ENCODE results near the gene LTBP2. TPM values are rescaled to one million over a fixed set of nuclear protein-coding genes. Genes with fewer than 3 reads are reported as not detected.

LTBP2 gene
- total RNA-seq, 1 donor from 2014 or later = 2.9 TPM

DNA sequence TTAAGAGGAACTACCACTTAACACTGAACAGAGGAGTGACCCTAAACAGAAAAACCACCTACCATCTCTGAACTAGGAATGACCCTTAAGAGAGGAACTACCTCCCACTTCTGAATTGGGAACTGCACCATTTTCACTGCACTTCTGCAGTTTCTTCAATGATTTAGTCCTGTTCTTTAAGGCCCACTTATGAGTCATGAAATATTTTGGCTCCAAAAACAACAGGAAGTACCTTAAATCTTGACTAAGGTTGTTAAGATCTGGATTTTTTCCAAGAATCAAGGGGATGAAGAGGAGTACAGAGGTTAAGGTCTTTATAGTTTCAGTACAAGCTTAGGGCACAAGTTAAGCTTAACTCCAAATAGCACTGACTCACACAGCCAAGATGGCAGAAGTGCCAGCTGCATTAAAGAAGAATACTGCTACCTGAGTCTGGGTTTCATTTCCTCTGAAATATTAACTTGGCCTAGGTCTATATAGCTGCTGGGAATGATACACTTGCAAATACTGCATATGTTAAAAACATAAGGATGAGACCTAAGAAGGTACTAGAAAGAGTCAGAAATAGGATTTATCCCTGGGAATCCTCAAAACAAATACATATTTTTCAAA, 123.1 kb downstream of the LTBP2 start:
- peaks cover 6% of the 10 kb centered on the region for H3K36me3 Mint-ChIP-seq
- no peak for DNase-seq (ENCODE audit: low spot score in 2 of 2, unreplicated experiment in 2 of 2)
- TF ChIP-seq, protein P1, sequence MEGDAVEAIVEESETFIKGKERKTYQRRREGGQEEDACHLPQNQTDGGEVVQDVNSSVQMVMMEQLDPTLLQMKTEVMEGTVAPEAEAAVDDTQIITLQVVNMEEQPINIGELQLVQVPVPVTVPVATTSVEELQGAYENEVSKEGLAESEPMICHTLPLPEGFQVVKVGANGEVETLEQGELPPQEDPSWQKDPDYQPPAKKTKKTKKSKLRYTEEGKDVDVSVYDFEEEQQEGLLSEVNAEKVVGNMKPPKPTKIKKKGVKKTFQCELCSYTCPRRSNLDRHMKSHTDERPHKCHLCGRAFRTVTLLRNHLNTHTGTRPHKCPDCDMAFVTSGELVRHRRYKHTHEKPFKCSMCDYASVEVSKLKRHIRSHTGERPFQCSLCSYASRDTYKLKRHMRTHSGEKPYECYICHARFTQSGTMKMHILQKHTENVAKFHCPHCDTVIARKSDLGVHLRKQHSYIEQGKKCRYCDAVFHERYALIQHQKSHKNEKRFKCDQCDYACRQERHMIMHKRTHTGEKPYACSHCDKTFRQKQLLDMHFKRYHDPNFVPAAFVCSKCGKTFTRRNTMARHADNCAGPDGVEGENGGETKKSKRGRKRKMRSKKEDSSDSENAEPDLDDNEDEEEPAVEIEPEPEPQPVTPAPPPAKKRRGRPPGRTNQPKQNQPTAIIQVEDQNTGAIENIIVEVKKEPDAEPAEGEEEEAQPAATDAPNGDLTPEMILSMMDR (IDR thresholded peaks at IDR 0.05; ENCODE audit: unreplicated experiment) = no peak
- peak overlapping the region; percentile 75 for H3K27ac Mint-ChIP-seq
- H3K9me3 Mint-ChIP-seq = no peaks in the 10 kb centered on the region
- no peak overlapping the region for H3K4me3 Mint-ChIP-seq
- peaks cover 32% of the 10 kb centered on the region for H3K4me1 Mint-ChIP-seq
- H3K27me3 Mint-ChIP-seq (ENCODE audit: low read depth) = no peaks in the 10 kb centered on the region

DNA sequence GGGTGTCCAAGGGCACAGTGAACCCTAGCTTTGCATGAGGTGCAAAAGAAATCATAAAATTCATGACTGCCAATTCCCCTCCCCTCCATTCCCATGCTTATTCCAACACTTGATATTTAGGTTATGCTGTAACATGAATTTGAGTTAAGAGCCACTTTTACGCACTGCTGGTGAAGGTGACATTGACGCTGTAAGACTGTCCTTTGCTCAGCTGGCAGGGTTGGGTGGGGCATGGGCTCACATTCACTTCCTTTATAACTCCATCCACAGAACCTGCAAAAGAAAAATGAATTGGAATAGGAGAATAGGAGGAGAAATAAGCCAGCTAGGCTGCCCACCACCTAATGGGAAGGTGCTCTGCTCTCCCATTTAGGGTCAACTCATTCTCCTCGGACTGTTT, 125.9 kb downstream of the LTBP2 start:
- no peak for DNase-seq (ENCODE audit: low spot score in 2 of 2, unreplicated experiment in 2 of 2)
- H3K36me3 Mint-ChIP-seq = peaks cover 6% of the 10 kb centered on the region
- H3K27me3 Mint-ChIP-seq (ENCODE audit: low read depth) = no peaks in the 10 kb centered on the region
- TF ChIP-seq, protein P1 (IDR thresholded peaks at IDR 0.05; ENCODE audit: unreplicated experiment) = no peak
- H3K27ac Mint-ChIP-seq = no peak overlapping the region
- no peak overlapping the region for H3K4me3 Mint-ChIP-seq
- peaks cover 32% of the 10 kb centered on the region for H3K4me1 Mint-ChIP-seq
- H3K9me3 Mint-ChIP-seq = no peaks in the 10 kb centered on the region

DNA sequence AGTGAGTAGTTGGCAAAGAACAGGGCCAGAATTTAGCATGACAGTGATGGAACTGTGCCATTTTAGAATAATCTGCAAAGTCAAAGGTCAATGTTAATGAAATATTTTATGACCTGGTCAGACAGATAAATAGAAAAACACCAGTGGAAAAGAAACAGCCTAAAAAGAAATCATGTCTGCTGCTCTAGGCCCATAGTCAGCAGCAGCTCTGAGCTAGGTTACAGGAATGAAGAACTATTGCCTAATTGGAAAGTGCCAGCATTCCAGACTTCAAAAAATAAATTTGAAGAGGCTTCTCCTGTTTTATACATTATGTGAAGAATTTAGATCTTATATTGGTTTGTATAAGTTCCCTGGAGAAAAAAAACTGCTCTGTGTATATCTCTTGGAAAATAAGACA, 128.7 kb downstream of the LTBP2 start:
- Mint-ChIP-seq H3K4me3 (no peak overlapping the region), H3K27ac (no peak overlapping the region), H3K4me1 (peaks cover 14% of the 10 kb centered on the region), H3K36me3 (peaks cover 18% of the 10 kb centered on the region), H3K9me3 (no peaks in the 10 kb centered on the region), H3K27me3 (ENCODE audit: low read depth) (no peaks in the 10 kb centered on the region)
- no peak for DNase-seq (ENCODE audit: low spot score in 2 of 2, unreplicated experiment in 2 of 2)
- TF ChIP-seq, protein P1 (IDR thresholded peaks at IDR 0.05; ENCODE audit: unreplicated experiment) = no peak

DNA sequence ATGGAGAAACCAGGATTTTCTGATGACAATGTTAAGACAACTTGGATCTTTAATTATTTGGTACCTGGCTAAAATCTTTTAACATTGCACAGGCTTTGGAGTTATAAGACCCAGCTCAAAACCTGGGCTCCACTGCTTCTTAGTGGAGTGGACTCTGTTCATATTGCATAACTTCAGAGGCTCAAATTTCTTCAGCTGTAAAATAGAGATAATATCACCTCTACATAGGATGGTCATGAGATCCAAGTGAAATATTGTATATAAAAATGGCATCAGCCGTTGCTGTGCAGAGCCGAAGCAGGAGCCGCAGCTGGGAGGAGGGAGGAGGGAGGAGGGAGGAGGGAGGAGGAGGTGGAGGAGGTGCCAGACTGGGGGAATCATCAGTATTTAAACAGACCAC, 129.5 kb downstream of the LTBP2 start:
- peaks cover 8% of the 10 kb centered on the region for H3K4me1 Mint-ChIP-seq
- H3K27me3 Mint-ChIP-seq (ENCODE audit: low read depth) = no peaks in the 10 kb centered on the region
- no peak overlapping the region for H3K27ac Mint-ChIP-seq
- H3K9me3 Mint-ChIP-seq = no peaks in the 10 kb centered on the region
- DNase-seq (ENCODE audit: low spot score in 2 of 2, unreplicated experiment in 2 of 2) = no peak
- no peak overlapping the region for H3K4me3 Mint-ChIP-seq
- TF ChIP-seq, protein P1 (IDR thresholded peaks at IDR 0.05; ENCODE audit: unreplicated experiment) = no peak
- peaks cover 18% of the 10 kb centered on the region for H3K36me3 Mint-ChIP-seq

DNA sequence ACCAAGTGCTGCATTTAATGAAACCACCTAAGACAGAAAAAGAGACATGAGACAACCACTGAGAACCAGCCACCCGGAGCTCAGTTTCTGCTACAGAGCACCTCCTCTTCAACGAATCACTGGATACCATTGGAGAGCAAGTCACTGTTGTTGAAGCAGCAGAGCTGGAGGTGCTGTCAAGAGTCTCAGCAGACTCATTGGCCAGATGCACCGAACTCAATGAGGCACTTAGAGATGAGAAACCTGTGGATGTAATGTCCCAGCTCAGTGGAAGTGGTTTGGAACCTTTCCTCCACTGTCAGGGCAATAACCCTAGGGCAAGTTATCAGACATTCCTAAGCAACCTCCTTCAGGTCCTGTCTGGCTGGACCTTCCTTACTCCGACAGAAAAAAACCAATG, 132.0 kb downstream of the LTBP2 start:
- H3K9me3 Mint-ChIP-seq = no peaks in the 10 kb centered on the region
- peaks cover 18% of the 10 kb centered on the region for H3K36me3 Mint-ChIP-seq
- no peaks in the 10 kb centered on the region for H3K27me3 Mint-ChIP-seq (ENCODE audit: low read depth)
- no peaks in the 10 kb centered on the region for H3K4me1 Mint-ChIP-seq
- DNase-seq (ENCODE audit: low spot score in 2 of 2, unreplicated experiment in 2 of 2) = no peak
- no peak overlapping the region for H3K4me3 Mint-ChIP-seq
- TF ChIP-seq, protein P1 (IDR thresholded peaks at IDR 0.05; ENCODE audit: unreplicated experiment) = no peak
- no peak overlapping the region for H3K27ac Mint-ChIP-seq

Measured in mesothelial cell of epicardium (in vitro differentiated cells).